ENCODE measurements around the gene IFNA5. TPM values are rescaled to one million over a fixed set of nuclear protein-coding genes. Genes with fewer than 3 reads are reported as not detected.

IFNA5 gene
- total RNA-seq = not detected in 2 replicates

DNA sequence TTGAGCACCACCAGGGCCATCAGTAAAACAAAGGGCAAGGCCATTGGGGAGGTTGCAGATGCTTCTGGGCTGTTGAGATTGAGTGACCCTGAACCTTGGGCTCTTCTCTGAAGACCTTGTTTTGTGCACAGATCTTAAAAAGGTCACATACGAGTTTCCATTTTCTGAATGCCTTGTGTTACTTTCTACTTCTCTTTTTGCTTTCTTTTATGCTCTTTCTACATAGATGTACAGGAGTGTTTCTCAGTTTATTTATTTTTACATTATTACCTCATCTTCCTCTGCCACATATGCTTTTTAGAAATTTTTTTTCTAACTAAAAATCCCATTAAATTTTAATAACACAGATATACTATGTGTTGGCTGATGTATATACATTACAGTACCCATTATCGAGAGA is at the start of gene IFNA5:
Gene IFNA5, minus strand, starts transcription at position 101 of the 400 bp plus-strand sequence. Its CDS starts 57 bp downstream, at position 44.

DNA sequence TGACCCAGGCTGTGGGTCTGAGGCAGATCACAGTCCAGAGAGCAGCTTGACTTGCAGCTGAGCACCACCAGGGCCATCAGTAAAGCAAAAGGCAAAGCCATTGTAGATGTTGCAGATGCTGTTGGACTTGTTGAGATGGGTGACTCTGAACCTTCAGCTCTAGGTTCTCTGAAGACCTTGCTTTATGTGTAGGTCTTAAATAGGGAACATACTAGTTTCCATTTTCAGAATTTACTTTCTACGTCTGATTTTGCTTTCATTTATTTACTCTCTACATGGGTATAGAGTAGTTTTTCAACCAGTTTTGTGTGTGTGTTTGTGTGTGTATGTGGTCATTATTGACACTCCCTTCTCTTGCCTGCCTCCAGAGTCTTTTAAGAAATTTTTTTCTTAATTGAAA is 45.7 kb upstream of the IFNA5 start, which contains the start of gene IFNA6:
Gene IFNA6, minus strand, starts transcription at position 101 of the 400 bp plus-strand sequence. Its CDS starts 0 bp downstream, at position 101.

DNA sequence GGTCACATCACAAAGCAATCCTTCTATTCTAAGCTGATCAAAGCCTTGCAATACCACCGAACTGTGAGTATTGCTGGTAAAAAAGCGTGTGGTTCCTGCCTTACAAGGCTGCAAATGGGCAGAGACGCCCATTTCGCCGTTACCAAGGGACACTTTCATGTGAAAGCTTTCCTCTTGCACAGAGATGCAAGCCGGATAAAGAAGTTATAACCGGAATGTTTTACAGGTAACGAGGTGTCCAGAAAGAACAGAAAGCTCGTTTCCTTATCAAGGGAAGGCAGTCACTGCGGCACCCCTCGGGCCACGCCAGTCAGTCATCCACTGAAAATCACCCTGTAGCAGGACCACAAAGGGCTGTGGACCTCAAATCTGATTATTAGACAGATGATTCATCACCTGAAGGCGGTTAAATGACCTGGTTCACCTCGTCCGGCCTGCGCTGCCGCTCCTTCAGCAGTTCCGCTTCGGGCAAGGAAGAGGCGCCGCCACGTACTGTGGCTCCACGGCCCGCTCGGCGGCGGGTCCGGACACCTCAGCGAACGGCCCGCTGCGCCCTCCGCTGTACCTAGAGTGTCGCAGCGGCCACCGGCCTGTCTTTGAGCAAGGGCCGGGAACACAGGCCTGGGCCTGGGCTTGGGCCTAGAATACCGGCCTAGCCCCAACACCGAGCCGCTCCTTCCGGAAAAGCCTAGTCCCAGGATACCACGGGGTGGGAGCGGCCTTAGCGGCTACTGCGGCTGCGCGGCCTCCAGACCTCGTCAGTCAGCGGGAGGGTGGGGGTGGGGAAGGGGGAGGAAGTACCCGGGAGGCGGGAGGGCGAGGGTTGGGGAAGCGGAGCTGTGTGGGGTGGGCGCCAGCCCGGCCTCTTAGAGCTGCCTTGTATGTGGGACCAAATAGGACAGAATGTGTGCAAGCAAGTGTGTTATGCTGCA is 29.9 kb upstream of the IFNA5 start, which contains the start of gene KLHL9:
Gene KLHL9, minus strand, starts transcription at position 704 of the 932 bp plus-strand sequence. Its CDS starts 545 bp downstream, at position 159.

Other genes starting within 250 kb of the IFNA5 start
- gene IFNB1, start 227.4 kb downstream of the IFNA5 start, total RNA-seq = 0.13 TPM in 1 of 2 replicates, not detected in the other
- gene IFNW1, start 163.5 kb downstream of the IFNA5 start, total RNA-seq = not detected in 2 replicates
- not detected in 2 replicates for gene IFNA21, start 138.7 kb downstream of the IFNA5 start, total RNA-seq
- not detected in 2 replicates for gene IFNA4, start 117.7 kb downstream of the IFNA5 start, total RNA-seq
- gene IFNA7, start 103.1 kb downstream of the IFNA5 start, total RNA-seq = not detected in 2 replicates
- not detected in 2 replicates for gene IFNA10, start 98.2 kb downstream of the IFNA5 start, total RNA-seq
- gene IFNA16, start 88.0 kb downstream of the IFNA5 start, total RNA-seq = not detected in 2 replicates
- not detected in 2 replicates for gene IFNA17, start 77.1 kb downstream of the IFNA5 start, total RNA-seq
- not detected in 2 replicates for gene IFNA14, start 65.3 kb downstream of the IFNA5 start, total RNA-seq
- 25.3 and 26.6 TPM in 2 replicates for gene KLHL9, start 30.1 kb upstream of the IFNA5 start, total RNA-seq
- gene IFNA6, start 45.6 kb upstream of the IFNA5 start, total RNA-seq = not detected in 2 replicates
- not detected in 2 replicates for gene IFNA13, start 62.7 kb upstream of the IFNA5 start, total RNA-seq
- gene IFNA2, start 80.1 kb upstream of the IFNA5 start, total RNA-seq = not detected in 2 replicates
- gene IFNA8, start 103.8 kb upstream of the IFNA5 start, total RNA-seq = not detected in 2 replicates
- not detected in 2 replicates for gene IFNA1, start 135.1 kb upstream of the IFNA5 start, total RNA-seq
- gene IFNE, start 177.0 kb upstream of the IFNA5 start, total RNA-seq = not detected in 2 replicates

Data from mammary microvascular endothelial cell (primary cell).